RWPE1 (cell line): ENCODE measurements around the gene TEX30.
A peak's percentile ranks its signal among the peaks of the same experiment; 100 is the strongest.

Experiments used
- CTCF ChIA-PET: fragments of 350-600 bp; sonication (Branson Sonifier 250); formaldehyde crosslinking; extraction: SDS; loops from one replicate; lab custom pipeline; 2021; lab: Yijun Ruan, JAX
- POLR2A ChIA-PET: fragments of 400-600 bp; formaldehyde crosslinking; extraction: SDS; loops from one replicate; lab custom pipeline; 2020; ENCODE audit warnings: antibody characterized with exemption; ENCODE audit not compliant: low non-redundant PET; lab: Yijun Ruan, JAX
- DNase-seq: peaks from one replicate; pipeline ENCODE4 v3.0.0; 2012; ENCODE audit warnings: low spot score
- H3K27ac ChIP-seq: fragments of 450-650 bp; 2 replicates; pipeline ENCODE4 v1.5.1; 2017
- CTCF ChIP-seq: fragments of 450-650 bp; conservative IDR thresholded peaks from 2 replicates; pipeline ENCODE4 v1.5.1; 2017; ENCODE audit warnings: low read depth, mild to moderate bottlenecking

TEX30 gene

GRCh38 chr13:102763741-102764140 is 9.8 kb downstream of the TEX30 start:
- no peak overlapping the region for H3K27ac ChIP-seq

GRCh38 chr13:102761071-102761470 is 12.5 kb downstream of the TEX30 start:
- CTCF ChIA-PET, result no interaction called here

More at GRCh38 chr13:102763741-102764140, 9.8 kb downstream of the TEX30 start:
- POLR2A ChIA-PET, result no interaction called here
- CTCF ChIA-PET, result no interaction called here
- no peak for DNase-seq
- TF ChIP-seq CTCF, result no peak

GRCh38 chr13:102758842-102759241 is 14.7 kb downstream of the TEX30 start:
- no peak for TF ChIP-seq CTCF
- H3K27ac ChIP-seq, result no peak overlapping the region
- ChIA-PET CTCF (interaction anchor here (0.6 kb wide), 1 partner anchor 9 kb away, joined by 3 read pairs; no protein-coding TSS in a partner anchor), POLR2A (no interaction called here)
- DNase-seq, result no peak

More at GRCh38 chr13:102761071-102761470, 12.5 kb downstream of the TEX30 start:
- no peak for TF ChIP-seq CTCF
- DNase-seq, result no peak
- no peak overlapping the region for H3K27ac ChIP-seq
- POLR2A ChIA-PET, result no interaction called here

GRCh38 chr13:102757006-102757405 is 16.6 kb downstream of the TEX30 start:
- ChIA-PET CTCF (interaction anchor here (1.1 kb wide), 1 partner anchor 32 kb away, joined by 3 read pairs; no protein-coding TSS in a partner anchor), POLR2A (no interaction called here)

GRCh38 chr13:102751886-102752285 is 21.7 kb downstream of the TEX30 start:
- no peak for DNase-seq
- TF ChIP-seq CTCF, result no peak
- POLR2A ChIA-PET, result no interaction called here
- H3K27ac ChIP-seq, result no peak overlapping the region
- CTCF ChIA-PET, result interaction anchor here (0.7 kb wide), 1 partner anchor 65 kb away, joined by 4 read pairs; no protein-coding TSS in a partner anchor

More at GRCh38 chr13:102757006-102757405, 16.6 kb downstream of the TEX30 start:
- no peak for TF ChIP-seq CTCF
- H3K27ac ChIP-seq, result no peak overlapping the region
- DNase-seq, result peak; percentile 5

- ChIA-PET POLR2A (no interaction called here), CTCF (interaction anchor here (0.6 kb wide), 1 partner anchor 17 kb away, joined by 6 read pairs; no protein-coding TSS in a partner anchor)
Observed at GRCh38 chr13:102742506-102742905, 31.1 kb downstream of the TEX30 start.

More at GRCh38 chr13:102742506-102742905, 31.1 kb downstream of the TEX30 start:
- no peak for TF ChIP-seq CTCF
- DNase-seq, result no peak
- H3K27ac ChIP-seq, result no peak overlapping the region
